AG10803 (cell line): ENCODE results near the gene IL6ST.

Experiments
- DNase-seq: peaks from one replicate; pipeline ENCODE4 v3.0.0; 2010; ENCODE audit warnings: low read depth
- H3K4me3 ChIP-seq: 2 replicates; pipeline ENCODE4 v1.5.1; 2011; ENCODE audit warnings: mild to moderate bottlenecking, low read length, control low read depth
- TF ChIP-seq, protein P1 (sequence below): conservative IDR thresholded peaks from 2 replicates; pipeline ENCODE4 v1.5.1; 2011; ENCODE audit warnings: mild to moderate bottlenecking, low read length, control low read depth, inconsistent platforms

IL6ST gene

DNA sequence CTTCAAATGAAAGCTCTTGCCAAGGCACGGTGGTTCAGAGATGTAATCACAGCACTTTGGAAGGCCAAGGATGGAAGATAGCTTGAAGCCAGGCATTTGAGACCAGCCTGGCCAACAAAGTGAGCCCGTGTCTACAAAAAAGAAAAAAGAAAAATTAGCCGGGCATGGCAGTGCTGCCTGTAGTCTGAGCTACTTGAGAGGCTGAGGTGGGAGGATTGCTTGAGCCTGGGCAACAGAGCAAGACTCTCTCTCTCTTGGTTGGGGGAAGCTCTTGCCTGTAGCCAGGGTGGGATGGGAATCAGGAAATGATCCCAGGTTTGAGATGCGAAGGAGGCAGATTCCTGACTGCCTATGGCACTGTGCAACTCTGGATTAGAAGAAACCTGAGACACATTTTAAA lies 62.1 kb downstream of the IL6ST start:
- H3K4me3 ChIP-seq, result no peak overlapping the region
- no peak for DNase-seq
- TF ChIP-seq, protein P1, sequence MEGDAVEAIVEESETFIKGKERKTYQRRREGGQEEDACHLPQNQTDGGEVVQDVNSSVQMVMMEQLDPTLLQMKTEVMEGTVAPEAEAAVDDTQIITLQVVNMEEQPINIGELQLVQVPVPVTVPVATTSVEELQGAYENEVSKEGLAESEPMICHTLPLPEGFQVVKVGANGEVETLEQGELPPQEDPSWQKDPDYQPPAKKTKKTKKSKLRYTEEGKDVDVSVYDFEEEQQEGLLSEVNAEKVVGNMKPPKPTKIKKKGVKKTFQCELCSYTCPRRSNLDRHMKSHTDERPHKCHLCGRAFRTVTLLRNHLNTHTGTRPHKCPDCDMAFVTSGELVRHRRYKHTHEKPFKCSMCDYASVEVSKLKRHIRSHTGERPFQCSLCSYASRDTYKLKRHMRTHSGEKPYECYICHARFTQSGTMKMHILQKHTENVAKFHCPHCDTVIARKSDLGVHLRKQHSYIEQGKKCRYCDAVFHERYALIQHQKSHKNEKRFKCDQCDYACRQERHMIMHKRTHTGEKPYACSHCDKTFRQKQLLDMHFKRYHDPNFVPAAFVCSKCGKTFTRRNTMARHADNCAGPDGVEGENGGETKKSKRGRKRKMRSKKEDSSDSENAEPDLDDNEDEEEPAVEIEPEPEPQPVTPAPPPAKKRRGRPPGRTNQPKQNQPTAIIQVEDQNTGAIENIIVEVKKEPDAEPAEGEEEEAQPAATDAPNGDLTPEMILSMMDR, result no peak

DNA sequence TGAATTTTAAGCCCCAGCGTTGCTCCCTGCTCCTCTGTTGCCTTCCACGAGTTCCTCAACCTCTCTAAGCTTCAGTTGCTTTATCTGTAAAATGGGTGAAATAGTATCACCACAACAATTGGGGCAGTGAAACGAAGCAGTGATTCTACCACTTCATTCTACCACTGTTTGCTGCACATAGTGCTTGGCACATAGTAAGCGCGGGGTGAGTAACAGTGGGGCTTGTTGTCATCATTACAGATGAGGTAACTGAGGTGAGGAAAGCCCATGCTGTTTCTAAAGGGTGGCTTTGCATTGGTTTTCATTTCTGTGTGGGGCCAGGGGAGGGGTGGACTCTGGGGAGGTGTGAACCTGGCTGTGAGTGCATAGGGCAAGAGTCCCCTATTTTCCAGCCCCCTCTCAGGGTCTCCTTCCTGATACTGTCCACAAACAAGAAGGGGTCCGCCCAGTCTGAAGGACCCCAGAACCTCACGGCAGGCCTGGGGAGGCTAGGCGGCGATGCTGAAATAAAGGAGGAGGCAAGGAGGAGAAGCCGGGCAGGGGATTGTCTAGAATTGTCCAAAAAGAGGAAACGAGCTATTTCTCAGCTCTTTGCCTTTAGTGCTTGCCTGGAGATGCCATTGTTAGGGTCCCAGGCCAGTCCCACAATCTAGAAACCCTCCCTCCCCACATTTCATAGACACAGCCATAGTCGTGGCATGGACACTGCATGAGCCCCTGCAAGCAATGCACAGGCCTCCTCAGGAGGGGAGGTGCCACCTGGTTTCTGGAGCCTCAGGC lies 65.6 kb downstream of the IL6ST start:
- TF ChIP-seq, protein P1, result no peak
- DNase-seq, result no peak
- H3K4me3 ChIP-seq, result no peak overlapping the region

DNA sequence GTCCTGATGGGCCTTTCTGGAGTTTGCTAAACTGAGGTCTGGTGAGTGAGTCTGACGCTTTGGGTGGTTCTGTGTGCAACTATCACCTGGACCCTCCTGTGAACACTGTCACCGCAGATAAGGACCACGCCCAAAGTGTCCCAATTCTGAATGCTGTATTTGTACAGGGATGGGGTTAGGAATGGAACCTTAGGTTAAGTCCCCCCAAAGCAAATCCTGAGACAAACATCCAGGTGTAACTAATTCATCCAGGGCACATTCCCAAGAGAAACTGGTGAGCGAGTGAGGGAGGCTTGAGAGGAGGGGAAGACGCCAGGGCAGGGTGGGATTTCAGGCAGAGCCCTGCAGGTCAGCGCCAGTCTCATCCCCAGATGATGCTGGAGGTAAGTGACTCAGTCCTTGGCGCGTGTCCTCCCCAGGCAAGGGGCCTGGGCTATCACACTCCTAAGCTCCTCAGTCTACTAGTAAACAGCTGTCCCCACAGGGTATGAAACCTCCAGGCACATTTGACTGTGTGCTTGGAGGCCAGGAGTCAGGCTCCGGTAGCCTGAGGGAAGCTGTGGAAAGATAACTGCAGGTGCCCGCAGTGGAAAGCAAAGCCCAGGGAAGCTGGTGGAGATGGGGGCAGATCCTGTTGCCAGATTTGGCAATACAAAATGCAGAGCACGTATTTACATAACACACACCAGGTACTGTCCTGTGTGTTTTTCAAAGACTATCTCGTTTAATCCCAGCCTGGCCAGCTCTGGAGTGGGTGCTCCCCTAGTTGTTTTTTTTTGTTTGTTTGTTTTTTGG lies 66.7 kb downstream of the IL6ST start:
- TF ChIP-seq, protein P1, result no peak
- H3K4me3 ChIP-seq, result no peak overlapping the region
- no peak for DNase-seq

DNA sequence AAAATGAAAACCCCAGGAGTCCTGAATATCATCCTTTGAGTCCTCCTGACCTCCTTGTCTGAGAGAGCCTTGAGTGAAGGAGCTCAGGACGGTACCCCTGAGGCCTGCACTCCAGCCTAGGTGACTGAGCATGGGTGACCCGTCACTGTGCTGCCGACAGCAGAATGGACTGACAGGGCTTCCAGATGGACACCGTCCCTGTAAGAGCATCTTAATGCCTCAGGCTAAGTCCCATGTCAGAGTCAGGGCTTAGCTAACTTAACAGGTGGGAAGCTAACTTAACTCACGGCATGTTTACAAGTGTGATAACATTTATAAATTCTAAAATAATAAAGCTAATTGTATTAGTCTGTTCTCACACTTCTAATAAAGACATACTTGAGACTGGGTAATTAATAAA lies 68.3 kb downstream of the IL6ST start:
- no peak overlapping the region for H3K4me3 ChIP-seq
- no peak for DNase-seq
- TF ChIP-seq, protein P1, result no peak

DNA sequence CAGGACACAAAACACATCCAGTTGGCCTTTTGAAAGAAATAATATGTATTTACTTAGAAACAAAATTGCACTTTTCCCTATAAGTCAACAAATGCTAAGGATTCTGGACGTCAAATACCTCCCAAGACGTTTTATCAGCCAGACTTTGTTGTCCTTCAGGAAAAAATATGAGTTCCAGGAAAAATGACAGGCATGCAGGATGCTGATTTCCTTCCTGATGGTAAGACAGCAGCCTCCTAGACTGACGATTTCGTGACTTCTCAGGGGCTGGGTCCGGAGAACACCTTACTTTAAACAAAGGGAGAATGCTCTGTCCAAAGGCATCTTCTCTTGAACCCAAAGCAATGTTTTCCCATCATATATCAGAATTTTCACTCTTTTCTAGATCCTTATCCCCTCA lies 69.1 kb downstream of the IL6ST start:
- no peak for DNase-seq
- TF ChIP-seq, protein P1, result no peak
- H3K4me3 ChIP-seq, result no peak overlapping the region

DNA sequence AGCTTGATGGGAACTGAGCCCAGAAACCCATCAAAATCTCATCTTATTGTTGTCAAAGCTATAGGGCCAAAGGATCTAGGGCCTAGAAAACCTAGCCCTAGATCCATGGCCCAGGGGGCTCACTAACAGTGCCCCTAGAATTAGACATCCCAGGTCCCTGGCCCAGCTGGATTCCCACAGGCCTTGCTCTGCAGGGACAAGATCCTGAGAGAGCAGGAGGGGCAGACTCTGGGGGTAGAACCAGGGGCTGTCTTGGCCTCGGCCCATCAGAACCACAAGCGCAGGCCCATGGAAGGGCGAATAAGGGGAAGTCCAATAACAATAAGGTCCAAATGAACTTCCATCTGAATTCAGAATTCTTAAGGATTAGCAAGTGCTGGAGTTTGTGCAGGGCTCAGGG lies 69.6 kb downstream of the IL6ST start:
- no peak overlapping the region for H3K4me3 ChIP-seq
- TF ChIP-seq, protein P1, result no peak
- no peak for DNase-seq

DNA sequence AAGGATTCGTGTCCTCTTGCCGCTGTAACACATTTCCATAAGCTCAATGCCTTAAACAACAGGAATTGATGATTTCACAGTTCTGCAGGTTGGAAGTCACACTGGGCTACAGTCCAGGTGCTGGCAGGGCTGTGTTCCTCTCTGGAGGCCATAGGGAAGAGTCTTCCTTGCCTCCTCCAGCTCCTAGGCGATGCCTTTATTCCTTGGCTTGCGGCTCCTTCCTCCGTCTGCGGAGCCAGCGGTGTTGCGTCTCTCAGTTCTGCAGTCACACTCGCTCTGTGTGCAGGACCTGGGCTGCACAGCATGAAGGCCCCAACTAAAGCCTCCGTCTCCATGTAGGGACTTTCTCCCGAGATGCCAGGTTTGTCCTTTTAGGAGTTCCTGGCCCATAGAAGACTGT lies 70.0 kb downstream of the IL6ST start:
- TF ChIP-seq, protein P1, result no peak
- no peak overlapping the region for H3K4me3 ChIP-seq
- DNase-seq, result no peak
